ENCODE data around the gene VGLL4. TPM values are rescaled to one million over a fixed set of nuclear protein-coding genes. Genes with fewer than 3 reads are reported as not detected.
"Not testable (repeated sequence)": the region's sequence is repeated elsewhere in the genome, so short reads cannot be mapped to it uniquely, and the experiment has no call there.

VGLL4 gene
- total RNA-seq, 3 donors from 2014 or later: 42.5 to 51.3 (median 46.4) TPM

- intact Hi-C loops (cut with DNase I, micrococcal nuclease): no loop called here
- DNase-seq (no peak), ATAC-seq (no peak)
- Histone ChIP-seq H3K9me3 (no peaks in the 10 kb centered on the region), H3K4me3 (no peak overlapping the region), H3K36me3 (ENCODE audit: low read depth) (no peaks in the 10 kb centered on the region), H3K4me1 (ENCODE audit: low read depth) (no peaks in the 10 kb centered on the region)
- no peak for TF ChIP-seq CTCF (IDR thresholded peaks at IDR 0.05)
These were observed 68.6 kb downstream of the VGLL4 start for GRCh38 chr3:11574981-11575669.

DNA sequence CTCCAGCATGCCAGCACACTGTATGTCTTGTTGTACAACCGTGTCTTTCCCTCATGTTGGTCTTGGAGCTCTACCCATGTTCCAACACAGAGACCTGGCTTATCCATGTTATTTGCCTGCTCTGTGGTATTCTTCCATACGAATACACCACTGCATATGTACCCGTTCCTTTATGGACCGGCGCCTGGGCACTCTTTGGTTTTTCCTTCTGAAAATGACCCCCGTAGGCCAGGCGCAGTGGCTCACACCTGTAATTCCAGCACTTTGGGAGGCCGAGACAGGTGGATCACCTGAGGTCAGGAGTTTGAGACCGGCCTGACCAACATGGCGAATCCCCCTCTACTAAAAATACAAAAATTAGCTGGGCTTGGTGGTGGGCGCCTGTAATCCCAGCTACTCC lies 71.1 kb downstream of the VGLL4 start:
- DNase-seq; intact Hi-C loops (cut with DNase I, micrococcal nuclease); H3K4me1 ChIP-seq (ENCODE audit: low read depth); H3K36me3 ChIP-seq (ENCODE audit: low read depth); H3K4me3 ChIP-seq; ATAC-seq; H3K9me3 ChIP-seq: not testable (repeated sequence)

- Histone ChIP-seq H3K36me3 (ENCODE audit: low read depth) (no peaks in the 10 kb centered on the region), H3K9me3 (no peaks in the 10 kb centered on the region)
- no peak for DNase-seq
These were observed 72.8 kb downstream of the VGLL4 start for GRCh38 chr3:11570789-11571495.

DNA sequence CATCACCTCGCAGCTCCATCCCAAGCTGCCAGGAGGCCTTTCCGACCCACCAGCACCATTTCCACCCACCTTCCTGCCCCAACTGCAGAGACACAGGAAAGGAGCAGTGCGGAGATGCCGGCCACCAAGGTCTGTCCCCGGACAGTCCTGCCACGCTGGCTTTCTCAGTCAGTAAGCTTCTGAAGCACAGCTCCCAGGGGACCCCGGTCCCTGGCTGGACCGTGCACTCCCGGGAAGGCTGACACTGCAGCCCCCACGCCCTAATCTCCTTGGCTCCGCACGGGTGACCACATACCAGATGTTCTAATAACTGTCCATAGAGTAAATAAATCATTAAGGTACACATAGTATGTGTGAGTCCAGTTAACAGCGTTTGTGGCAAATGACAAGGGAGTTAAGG lies 73.5 kb downstream of the VGLL4 start:
- intact Hi-C loops (cut with DNase I, micrococcal nuclease): no loop called here

More at GRCh38 chr3:11570789-11571495, 72.8 kb downstream of the VGLL4 start:
- no peak for TF ChIP-seq CTCF (IDR thresholded peaks at IDR 0.05)
- Histone ChIP-seq H3K4me1 (ENCODE audit: low read depth) (no peaks in the 10 kb centered on the region), H3K4me3 (no peak overlapping the region)
- ATAC-seq: no peak
- intact Hi-C loops (cut with DNase I, micrococcal nuclease): no loop called here

DNA sequence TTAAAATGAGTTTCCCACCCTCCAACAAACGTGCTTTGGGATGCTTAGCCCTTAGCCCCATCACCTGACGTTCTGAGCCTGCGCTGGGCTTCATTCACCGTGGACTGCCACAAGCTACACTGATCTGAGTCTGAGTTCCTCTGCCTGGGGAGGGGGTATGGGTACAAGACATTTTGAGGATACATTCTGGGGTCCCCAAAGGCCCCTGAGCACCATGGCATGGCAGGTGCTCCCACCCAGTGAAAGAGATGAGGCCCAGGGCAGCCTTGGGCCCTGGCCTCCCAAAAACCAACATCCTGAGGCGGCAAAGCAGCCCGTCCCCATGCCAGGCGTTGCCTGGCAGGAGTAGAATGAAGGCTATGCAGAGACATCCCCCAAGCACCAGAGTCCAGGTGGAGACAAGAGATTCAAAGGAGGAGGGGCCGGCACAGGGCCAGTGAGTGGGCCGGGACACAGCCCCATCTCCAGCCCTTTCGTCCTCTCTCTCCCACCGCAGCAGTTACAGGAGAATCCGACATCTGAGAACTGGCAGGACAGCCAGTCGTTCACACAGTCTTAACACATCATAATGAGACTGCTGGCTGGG lies 74.5 kb downstream of the VGLL4 start:
- ATAC-seq: no peak
- H3K4me3 ChIP-seq: no peak overlapping the region
- H3K9me3 ChIP-seq: no peaks in the 10 kb centered on the region
- no peaks in the 10 kb centered on the region for H3K4me1 ChIP-seq (ENCODE audit: low read depth)
- intact Hi-C loops (cut with DNase I, micrococcal nuclease): no loop called here
- no peak for DNase-seq
- TF ChIP-seq CTCF (IDR thresholded peaks at IDR 0.05): no peak
- H3K36me3 ChIP-seq (ENCODE audit: low read depth): no peaks in the 10 kb centered on the region

More for the DNA sequence above, 73.5 kb downstream of the VGLL4 start:
- DNase-seq (no peak), ATAC-seq (no peak)
- TF ChIP-seq CTCF (IDR thresholded peaks at IDR 0.05): no peak
- no peaks in the 10 kb centered on the region for H3K4me1 ChIP-seq (ENCODE audit: low read depth)
- no peaks in the 10 kb centered on the region for H3K9me3 ChIP-seq
- no peak overlapping the region for H3K4me3 ChIP-seq
- no peaks in the 10 kb centered on the region for H3K36me3 ChIP-seq (ENCODE audit: low read depth)
